H9 (cell line): ENCODE results near the gene NOL9. TPM values are rescaled to one million over a fixed set of nuclear protein-coding genes. Genes with fewer than 3 reads are reported as not detected.

Experiments used
- DNase-seq: peaks from one replicate; pipeline ENCODE4 v3.0.0-alpha.2; 2017
- H2AFZ ChIP-seq: one replicate; pipeline ENCODE4 v1.6.1; 2013; ENCODE audit warnings: mild to moderate bottlenecking, low read length, control low read depth, moderate library complexity
- H2AK5ac ChIP-seq: 2 replicates; pipeline ENCODE4 v1.6.1; 2013; ENCODE audit warnings: low read length, control low read depth, mixed read lengths; ENCODE audit not compliant: insufficient read length
- H2BK120ac ChIP-seq: one replicate; pipeline ENCODE4 v1.6.1; 2013; ENCODE audit warnings: low read depth, mild to moderate bottlenecking, low read length, control low read depth, inconsistent platforms; ENCODE audit not compliant: poor library complexity, severe bottlenecking
- H2BK12ac ChIP-seq: 2 replicates; pipeline ENCODE4 v1.6.1; 2013; ENCODE audit warnings: low read length, control low read depth, mixed read lengths, low read depth; ENCODE audit not compliant: insufficient read length
- H2BK15ac ChIP-seq: 2 replicates; pipeline ENCODE4 v1.6.1; 2013; ENCODE audit warnings: low read depth, low read length, control low read depth
- H2BK20ac ChIP-seq: one replicate; pipeline ENCODE4 v1.6.1; 2013; ENCODE audit warnings: low read depth, mild to moderate bottlenecking, low read length, control low read depth, inconsistent platforms; ENCODE audit not compliant: poor library complexity, severe bottlenecking
- H2BK5ac ChIP-seq: 2 replicates; pipeline ENCODE4 v1.6.1; 2013; ENCODE audit warnings: low read length, control low read depth, mixed read lengths; ENCODE audit not compliant: insufficient read length
- H3K14ac ChIP-seq: 2 replicates; pipeline ENCODE4 v1.6.1; 2013; ENCODE audit warnings: low read length, control low read depth; ENCODE audit not compliant: insufficient read depth
- H3K18ac ChIP-seq: 2 replicates; pipeline ENCODE4 v1.6.1; 2013; ENCODE audit warnings: low read depth, mild to moderate bottlenecking, mixed read lengths, low read length, control low read depth; ENCODE audit not compliant: insufficient read length
- H3K23ac ChIP-seq: 2 replicates; pipeline ENCODE4 v1.6.1; 2013; ENCODE audit warnings: low read length, control low read depth, mixed read lengths, low read depth; ENCODE audit not compliant: insufficient read length
- H3K23me2 ChIP-seq: 2 replicates; pipeline ENCODE4 v1.6.1; 2013; ENCODE audit warnings: low read depth, mild to moderate bottlenecking, mixed read lengths, low read length, control low read depth; ENCODE audit not compliant: insufficient read length, poor library complexity, severe bottlenecking
- H3K27ac ChIP-seq: 2 replicates; pipeline ENCODE4 v1.5.1; 2013; ENCODE audit warnings: low read length, control low read depth, mixed read lengths, low read depth; ENCODE audit not compliant: insufficient read length
- H3K27me3 ChIP-seq: 2 replicates; pipeline ENCODE4 v1.6.1; 2013; ENCODE audit warnings: low read length, control low read depth, inconsistent platforms; ENCODE audit not compliant: insufficient read depth
- H3K4ac ChIP-seq: 2 replicates; pipeline ENCODE4 v1.6.1; 2013; ENCODE audit warnings: low read depth, mild to moderate bottlenecking, control low read depth, inconsistent platforms, low read length, moderate library complexity
- H3K4me1 ChIP-seq: 2 replicates; pipeline ENCODE4 v1.6.1; 2013; ENCODE audit warnings: low read length, control low read depth, inconsistent platforms; ENCODE audit not compliant: insufficient read depth
- H3K4me2 ChIP-seq: 2 replicates; pipeline ENCODE4 v1.6.1; 2013; ENCODE audit warnings: low read length, control low read depth, mixed read lengths; ENCODE audit not compliant: insufficient read length, insufficient read depth
- H3K56ac ChIP-seq: 2 replicates; pipeline ENCODE4 v1.6.1; 2013; ENCODE audit warnings: low read depth, mild to moderate bottlenecking, mixed read lengths, low read length, control low read depth; ENCODE audit not compliant: insufficient read length
- H3K79me1 ChIP-seq: 2 replicates; pipeline ENCODE4 v1.6.1; 2013; ENCODE audit warnings: low read depth, mild to moderate bottlenecking, moderate library complexity, low read length, control low read depth, inconsistent platforms; ENCODE audit not compliant: insufficient read depth, poor library complexity, severe bottlenecking
- H3K79me2 ChIP-seq: 2 replicates; pipeline ENCODE4 v1.6.1; 2013; ENCODE audit warnings: low read length, control low read depth, inconsistent platforms; ENCODE audit not compliant: insufficient read depth
- H3K9ac ChIP-seq: 2 replicates; pipeline ENCODE4 v1.6.1; 2013; ENCODE audit warnings: low read length, control low read depth, mixed read lengths; ENCODE audit not compliant: insufficient read length; ENCODE audit errors: extremely low read depth
- H3K9me3 ChIP-seq: one replicate; pipeline ENCODE4 v1.6.1; 2013; ENCODE audit warnings: low read depth, low read length, inconsistent platforms; ENCODE audit not compliant: control insufficient read depth
- H3T11ph ChIP-seq: one replicate; pipeline ENCODE4 v1.6.1; 2013; ENCODE audit warnings: mild to moderate bottlenecking, low read length, control low read depth, inconsistent platforms
- H4K20me1 ChIP-seq: one replicate; pipeline ENCODE4 v1.6.1; 2013; ENCODE audit not compliant: control insufficient read depth, insufficient read length, insufficient read depth
- H4K5ac ChIP-seq: 2 replicates; pipeline ENCODE4 v1.6.1; 2013; ENCODE audit warnings: low read depth, mild to moderate bottlenecking, mixed read lengths, low read length, control low read depth; ENCODE audit not compliant: insufficient read length
- H4K8ac ChIP-seq: replicated peaks from 2 replicates; pipeline ENCODE4 v1.6.1; 2013; ENCODE audit warnings: low read length, control low read depth, mixed read lengths, low read depth; ENCODE audit not compliant: insufficient read length
- H4K91ac ChIP-seq: 2 replicates; pipeline ENCODE4 v1.6.1; 2013; ENCODE audit warnings: low read depth, mild to moderate bottlenecking, moderate library complexity, mixed read lengths, low read length, control low read depth; ENCODE audit not compliant: insufficient read length
- H3K27ac Mint-ChIP-seq, 3 experiments: 2 replicates in 2 of 3; 3 replicates in 1 of 3; pipeline ENCODE4 v1.8.0; 2020 to 2021; ENCODE audit warnings: mixed read lengths in 3 of 3, mild to moderate bottlenecking in 1 of 3, moderate library complexity in 1 of 3
- H3K27me3 Mint-ChIP-seq: 2 replicates; pipeline ENCODE4 v1.8.0; 2021; ENCODE audit warnings: low read depth, mild to moderate bottlenecking, moderate library complexity, mixed read lengths
- H3K36me3 Mint-ChIP-seq, 3 experiments: 2 replicates in 2 of 3; 3 replicates in 1 of 3; pipeline ENCODE4 v1.8.0; 2020 to 2021; ENCODE audit warnings: low read depth in 3 of 3, mixed read lengths in 3 of 3; ENCODE audit not compliant: insufficient read depth in 1 of 3
- H3K4me1 Mint-ChIP-seq, 2 experiments: 2 replicates each; pipeline ENCODE4 v1.8.0; 2020; ENCODE audit warnings: mixed read lengths in 2 of 2
- H3K4me3 Mint-ChIP-seq, 2 experiments: 2 replicates in 1 of 2; 3 replicates in 1 of 2; pipeline ENCODE4 v1.8.0; 2020 to 2021; ENCODE audit warnings: mild to moderate bottlenecking in 2 of 2, mixed read lengths in 2 of 2, moderate library complexity in 1 of 2
- H3K9me3 Mint-ChIP-seq, 2 experiments: 2 replicates in 1 of 2; 3 replicates in 1 of 2; pipeline ENCODE4 v1.8.0; 2020; ENCODE audit warnings: mild to moderate bottlenecking in 2 of 2, mixed read lengths in 2 of 2, moderate library complexity in 1 of 2
- WGBS: extraction: QIAGEN DNeasy Blood & Tissue Kit; methylation state at CpG from one replicate; pipeline ENCODE4 v1.1.7; 2013; ENCODE audit warnings: missing lambda C conversion rate, low lambda C conversion rate, mixed read lengths; ENCODE audit not compliant: insufficient read length; ENCODE audit errors: extremely low coverage; 5-methylcytosine and 5-hydroxymethylcytosine counted together
- total RNA-seq: library from RNA; stranded (reverse); gene quantifications from 2 replicates; pipeline ENCODE4 v1.2.1, GENCODE V29; 2021
- TF ChIP-seq, protein P1 (sequence below): fragments of 200-600 bp; sonication (generic); conservative IDR thresholded peaks from 3 replicates; pipeline ENCODE4 v1.8.0; 2021; ENCODE audit warnings: antibody characterized with exemption, mild to moderate bottlenecking

The NOL9 gene
- total RNA-seq, 1 experiment from 2014 or later, result 50.4 TPM

DNA sequence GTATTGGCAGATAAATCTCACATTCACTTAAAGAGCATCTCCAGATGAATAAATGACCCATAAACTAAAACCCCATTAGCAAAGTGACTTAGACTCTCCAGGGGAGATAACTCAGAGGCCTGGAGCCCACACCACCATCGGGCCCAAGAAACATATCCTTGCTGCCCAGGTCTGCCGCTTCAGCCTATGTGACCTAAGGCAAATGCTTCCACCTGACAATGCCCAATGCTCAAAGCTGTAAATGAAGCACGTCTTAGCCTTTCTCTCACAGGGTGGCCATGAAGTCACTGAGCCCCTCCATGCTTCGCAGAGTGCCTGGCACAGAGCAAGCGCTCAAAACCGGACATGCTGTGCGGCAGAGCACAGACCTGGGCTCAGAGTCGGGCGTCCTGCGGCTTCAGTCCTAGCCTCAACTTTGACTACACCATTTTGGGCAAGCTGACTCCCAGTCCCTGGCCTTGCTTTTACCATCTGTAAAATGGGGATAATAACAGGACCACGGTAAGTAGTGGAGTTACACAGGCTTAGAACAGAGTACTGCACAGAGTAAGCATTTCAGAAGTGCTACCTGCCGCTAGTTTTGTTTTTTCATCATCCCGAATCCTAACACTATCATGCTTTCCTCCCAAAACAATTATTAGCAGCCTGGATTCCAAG, 23.7 kb downstream of the NOL9 start:
- H3K56ac ChIP-seq, result no peak overlapping the region
- H2BK5ac ChIP-seq, result no peak overlapping the region
- H3K4me3 Mint-ChIP-seq, result no peak overlapping the region
- H2BK12ac ChIP-seq, result no peak overlapping the region
- H2BK20ac ChIP-seq, result no peak overlapping the region
- no peak overlapping the region for H2AFZ ChIP-seq
- H3K9ac ChIP-seq, result no peak overlapping the region
- TF ChIP-seq, protein P1, sequence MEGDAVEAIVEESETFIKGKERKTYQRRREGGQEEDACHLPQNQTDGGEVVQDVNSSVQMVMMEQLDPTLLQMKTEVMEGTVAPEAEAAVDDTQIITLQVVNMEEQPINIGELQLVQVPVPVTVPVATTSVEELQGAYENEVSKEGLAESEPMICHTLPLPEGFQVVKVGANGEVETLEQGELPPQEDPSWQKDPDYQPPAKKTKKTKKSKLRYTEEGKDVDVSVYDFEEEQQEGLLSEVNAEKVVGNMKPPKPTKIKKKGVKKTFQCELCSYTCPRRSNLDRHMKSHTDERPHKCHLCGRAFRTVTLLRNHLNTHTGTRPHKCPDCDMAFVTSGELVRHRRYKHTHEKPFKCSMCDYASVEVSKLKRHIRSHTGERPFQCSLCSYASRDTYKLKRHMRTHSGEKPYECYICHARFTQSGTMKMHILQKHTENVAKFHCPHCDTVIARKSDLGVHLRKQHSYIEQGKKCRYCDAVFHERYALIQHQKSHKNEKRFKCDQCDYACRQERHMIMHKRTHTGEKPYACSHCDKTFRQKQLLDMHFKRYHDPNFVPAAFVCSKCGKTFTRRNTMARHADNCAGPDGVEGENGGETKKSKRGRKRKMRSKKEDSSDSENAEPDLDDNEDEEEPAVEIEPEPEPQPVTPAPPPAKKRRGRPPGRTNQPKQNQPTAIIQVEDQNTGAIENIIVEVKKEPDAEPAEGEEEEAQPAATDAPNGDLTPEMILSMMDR, result no peak
- no peak overlapping the region for H3K18ac ChIP-seq
- no peaks in the 10 kb centered on the region for H3K79me1 ChIP-seq
- no peaks in the 10 kb centered on the region for H3K23me2 ChIP-seq
- H2BK15ac ChIP-seq, result no peak overlapping the region
- H3K27ac ChIP-seq, result no peak overlapping the region
- H3T11ph ChIP-seq, result no peak overlapping the region
- peaks cover 43 to 79% (median 78%) of the 10 kb centered on the region in 3 experiments; a peak in 6 of 7 replicates for H3K36me3 Mint-ChIP-seq
- no peak overlapping the region for H3K4ac ChIP-seq
- H4K91ac ChIP-seq, result no peak overlapping the region
- no peak overlapping the region for H4K5ac ChIP-seq
- no peak overlapping the region for H3K4me2 ChIP-seq
- H3K27ac Mint-ChIP-seq, result no peak overlapping the region
- no peaks in the 10 kb centered on the region for H3K4me1 Mint-ChIP-seq
- H3K79me2 ChIP-seq, result no peaks in the 10 kb centered on the region
- H3K4me1 ChIP-seq, result no peaks in the 10 kb centered on the region
- DNase-seq, result no peak
- H4K20me1 ChIP-seq, result no peaks in the 10 kb centered on the region
- H3K27me3 Mint-ChIP-seq, result no peaks in the 10 kb centered on the region
- no peaks in the 10 kb centered on the region for H3K9me3 Mint-ChIP-seq
- WGBS, result no CpG with 5 or more reads among the region's 13 CpGs
- no peak overlapping the region for H3K14ac ChIP-seq
- H2AK5ac ChIP-seq, result no peak overlapping the region
- no peaks in the 10 kb centered on the region for H3K27me3 ChIP-seq
- H2BK120ac ChIP-seq, result no peak overlapping the region
- H3K23ac ChIP-seq, result no peak overlapping the region
- no peak overlapping the region for H4K8ac ChIP-seq
- H3K9me3 ChIP-seq, result no peaks in the 10 kb centered on the region
